Fibroblast of skin of left biceps (primary cell): ENCODE measurements around the gene LRRC1.
"Not testable (repeated sequence)": the region's sequence is repeated elsewhere in the genome, so short reads cannot be mapped to it uniquely, and the experiment has no call there.

Source experiments
- DNase-seq, 2 experiments: peaks; one replicate each; pipeline ENCODE4 v3.0.0-alpha.2; 2013; ENCODE audit warnings: low read depth in 2 of 2

The LRRC1 gene

GRCh38 chr6:53792973-53793317 lies 1.9 kb upstream of the LRRC1 start:
- DNase-seq: no peak

- peak; percentile 21 to 24 for DNase-seq
These were observed 1.3 kb upstream of the LRRC1 start for GRCh38 chr6:53793318-53794136.

- peak; percentile 58 to 61 for DNase-seq
These were observed 577 bp upstream of the LRRC1 start for GRCh38 chr6:53794137-53794719.

GRCh38 chr6:53795340-53795701 lies 516 bp downstream of the LRRC1 start:
- DNase-seq: no peak

GRCh38 chr6:53795702-53796450 lies 1.1 kb downstream of the LRRC1 start:
- no peak for DNase-seq

GRCh38 chr6:53796451-53796780 lies 1.6 kb downstream of the LRRC1 start:
- DNase-seq: no peak

GRCh38 chr6:53796791-53797190 lies 2.0 kb downstream of the LRRC1 start:
- no peak for DNase-seq

- DNase-seq: no peak
These were observed 2.5 kb downstream of the LRRC1 start for GRCh38 chr6:53797304-53797703.

- no peak for DNase-seq
These were observed 4.5 kb downstream of the LRRC1 start for GRCh38 chr6:53799340-53799739.

- no peak for DNase-seq
These were observed 6.2 kb downstream of the LRRC1 start for GRCh38 chr6:53801022-53801421.

- DNase-seq: no peak
These were observed 7.8 kb downstream of the LRRC1 start for GRCh38 chr6:53802582-53802981.

GRCh38 chr6:53803081-53803860 lies 8.5 kb downstream of the LRRC1 start:
- peak; percentile 20 to 21 for DNase-seq

GRCh38 chr6:53805016-53805415 lies 10.2 kb downstream of the LRRC1 start:
- DNase-seq: no peak

- no peak for DNase-seq
These were observed 10.9 kb downstream of the LRRC1 start for GRCh38 chr6:53805725-53806124.

GRCh38 chr6:53807606-53808005 lies 12.8 kb downstream of the LRRC1 start:
- DNase-seq: not testable (repeated sequence)

- no peak for DNase-seq
These were observed 13.6 kb downstream of the LRRC1 start for GRCh38 chr6:53808302-53808881.

GRCh38 chr6:53809691-53810090 lies 14.9 kb downstream of the LRRC1 start:
- no peak for DNase-seq

- DNase-seq: peak; percentile 26 to 30
These were observed 16.3 kb downstream of the LRRC1 start for GRCh38 chr6:53811082-53811481.

GRCh38 chr6:53811746-53812145 lies 16.9 kb downstream of the LRRC1 start:
- DNase-seq: no peak

GRCh38 chr6:53813096-53813495 lies 18.3 kb downstream of the LRRC1 start:
- DNase-seq: no peak

- DNase-seq: no peak
These were observed 19.0 kb downstream of the LRRC1 start for GRCh38 chr6:53813801-53814200.

- DNase-seq: no peak
These were observed 19.5 kb downstream of the LRRC1 start for GRCh38 chr6:53814353-53814752.
